RWPE1 (cell line): Measurements from ENCODE around the gene SP2.

Experiments used
- CTCF ChIA-PET: fragments of 350-600 bp; sonication (Branson Sonifier 250); formaldehyde crosslinking; extraction: SDS; loops from one replicate; lab custom pipeline; 2021; lab: Yijun Ruan, JAX
- POLR2A ChIA-PET: fragments of 400-600 bp; formaldehyde crosslinking; extraction: SDS; loops from one replicate; lab custom pipeline; 2020; ENCODE audit warnings: antibody characterized with exemption; ENCODE audit not compliant: low non-redundant PET; lab: Yijun Ruan, JAX
- DNase-seq: peaks from one replicate; pipeline ENCODE4 v3.0.0; 2012; ENCODE audit warnings: low spot score
- H3K27ac ChIP-seq: fragments of 450-650 bp; 2 replicates; pipeline ENCODE4 v1.5.1; 2017
- CTCF ChIP-seq: fragments of 450-650 bp; conservative IDR thresholded peaks from 2 replicates; pipeline ENCODE4 v1.5.1; 2017; ENCODE audit warnings: low read depth, mild to moderate bottlenecking

SP2 gene

GRCh38 chr17:47902039-47902744 lies 6.2 kb downstream of the SP2 start:
- no peak overlapping the region for H3K27ac ChIP-seq
- TF ChIP-seq CTCF: no peak
- CTCF ChIA-PET: no interaction called here
- no peak for DNase-seq
- POLR2A ChIA-PET: no interaction called here

- ChIA-PET CTCF (interaction anchor here (0.6 kb wide), 1 partner anchor 149 kb away, joined by 3 read pairs; no protein-coding TSS in a partner anchor), POLR2A (no interaction called here)
- peak overlapping the region; percentile 93 for H3K27ac ChIP-seq
- DNase-seq: no peak
- no peak for TF ChIP-seq CTCF
Observed at GRCh38 chr17:47905221-47905733, 9.2 kb downstream of the SP2 start.

- no peak for DNase-seq
- H3K27ac ChIP-seq: peak overlapping the region; percentile 93
- ChIA-PET POLR2A (no interaction called here), CTCF (interaction anchor here (0.6 kb wide), 1 partner anchor 68 kb away, joined by 3 read pairs; no protein-coding TSS in a partner anchor)
- TF ChIP-seq CTCF: no peak
Observed at GRCh38 chr17:47906443-47906842, 10.4 kb downstream of the SP2 start.

GRCh38 chr17:47907932-47908562 lies 12.0 kb downstream of the SP2 start:
- CTCF ChIA-PET: no interaction called here
- no peak for TF ChIP-seq CTCF
- POLR2A ChIA-PET: interaction anchor here (0.5 kb wide), 1 partner anchor 1150 kb away, joined by 3 read pairs; no protein-coding TSS in a partner anchor
- H3K27ac ChIP-seq: no peak overlapping the region
- no peak for DNase-seq

- no peak for TF ChIP-seq CTCF
- DNase-seq: no peak
- ChIA-PET CTCF (interaction anchor here (1.1 kb wide), 1 partner anchor 28 kb away, joined by 3 read pairs; the partner anchor contains the start of gene PNPO), POLR2A (no interaction called here)
- 0 out of 2 replicates have a peak overlapping the region, but pooled peaks have one; percentile 10 for H3K27ac ChIP-seq
Observed at GRCh38 chr17:47913050-47913449, 17.0 kb downstream of the SP2 start.

GRCh38 chr17:47914306-47914948 lies 18.4 kb downstream of the SP2 start:
- peak overlapping the region; percentile 72 for H3K27ac ChIP-seq
- CTCF ChIA-PET: interaction anchor here (0.5 to 1.2 kb wide), 3 partner anchors 33 to 911 kb away, joined by 3 to 5 read pairs (median 3); no protein-coding TSS in a partner anchor
- POLR2A ChIA-PET: interaction anchor here (0.6 kb wide), 1 partner anchor 29 kb away, joined by 3 read pairs; no protein-coding TSS in a partner anchor

More at GRCh38 chr17:47914306-47914948, 18.4 kb downstream of the SP2 start:
- DNase-seq: no peak
- TF ChIP-seq CTCF: no peak
